ENCODE measurements around the gene ADRA2B.

DNA sequence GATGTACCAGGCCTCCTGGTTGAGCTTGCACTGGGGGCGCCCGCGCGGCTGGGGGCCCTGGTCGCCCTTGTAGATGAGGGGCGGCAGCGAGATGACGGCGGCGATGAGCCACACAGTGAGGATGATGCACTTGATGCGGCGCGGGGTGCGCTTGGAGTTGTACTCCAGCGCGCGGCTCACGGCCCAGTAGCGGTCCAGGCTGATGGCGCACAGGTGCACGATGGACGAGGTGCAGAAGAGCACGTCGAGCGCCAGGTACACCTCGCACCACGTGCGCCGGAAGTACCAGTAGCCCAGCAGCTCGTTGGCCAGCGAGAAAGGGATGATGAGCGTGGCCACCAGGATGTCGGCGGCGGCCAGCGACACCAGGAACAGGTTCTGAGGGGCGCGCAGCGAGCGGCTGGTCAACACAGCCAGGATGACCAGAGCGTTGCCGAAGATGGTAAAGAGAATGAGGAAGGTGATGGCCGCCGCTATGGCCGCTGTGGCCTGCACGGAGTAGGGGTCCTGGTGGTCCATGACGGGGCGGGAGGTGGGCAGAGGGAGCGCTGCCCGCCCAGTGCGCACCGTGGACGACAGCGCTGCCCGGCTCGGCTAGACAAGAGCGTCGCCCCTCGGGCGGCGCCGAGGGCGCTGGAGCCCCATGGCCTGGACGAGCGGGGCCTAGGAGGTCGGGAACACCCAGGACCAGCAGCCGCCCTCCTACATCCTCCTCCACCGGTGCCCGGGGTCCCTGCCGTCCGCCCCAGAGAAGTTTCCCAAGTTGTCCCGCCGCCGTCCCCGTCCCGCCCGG, 544 bp downstream of the ADRA2B start:
- TF ChIP-seq, protein P1, sequence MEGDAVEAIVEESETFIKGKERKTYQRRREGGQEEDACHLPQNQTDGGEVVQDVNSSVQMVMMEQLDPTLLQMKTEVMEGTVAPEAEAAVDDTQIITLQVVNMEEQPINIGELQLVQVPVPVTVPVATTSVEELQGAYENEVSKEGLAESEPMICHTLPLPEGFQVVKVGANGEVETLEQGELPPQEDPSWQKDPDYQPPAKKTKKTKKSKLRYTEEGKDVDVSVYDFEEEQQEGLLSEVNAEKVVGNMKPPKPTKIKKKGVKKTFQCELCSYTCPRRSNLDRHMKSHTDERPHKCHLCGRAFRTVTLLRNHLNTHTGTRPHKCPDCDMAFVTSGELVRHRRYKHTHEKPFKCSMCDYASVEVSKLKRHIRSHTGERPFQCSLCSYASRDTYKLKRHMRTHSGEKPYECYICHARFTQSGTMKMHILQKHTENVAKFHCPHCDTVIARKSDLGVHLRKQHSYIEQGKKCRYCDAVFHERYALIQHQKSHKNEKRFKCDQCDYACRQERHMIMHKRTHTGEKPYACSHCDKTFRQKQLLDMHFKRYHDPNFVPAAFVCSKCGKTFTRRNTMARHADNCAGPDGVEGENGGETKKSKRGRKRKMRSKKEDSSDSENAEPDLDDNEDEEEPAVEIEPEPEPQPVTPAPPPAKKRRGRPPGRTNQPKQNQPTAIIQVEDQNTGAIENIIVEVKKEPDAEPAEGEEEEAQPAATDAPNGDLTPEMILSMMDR (IDR thresholded peaks at IDR 0.05) = no peak
- TF ChIP-seq POLR2A (IDR thresholded peaks at IDR 0.05) = no peak
